ENCODE measurements around the gene ZDHHC7. TPM values are rescaled to one million over a fixed set of nuclear protein-coding genes. Genes with fewer than 3 reads are reported as not detected.

ZDHHC7 gene
- total RNA-seq, 2 experiments from 2014 or later, result 25.1 to 27.8 TPM

GRCh38 chr16:84930298-84931106, 80.8 kb downstream of the ZDHHC7 start:
- ChIA-PET CTCF (interaction anchor here (1.3 kb wide), 1 partner anchor 41 kb away, joined by 4 read pairs; no protein-coding TSS in a partner anchor), POLR2A (no interaction called here)
- Mint-ChIP-seq H3K9me3 (ENCODE audit: low read depth) (no peaks in the 10 kb centered on the region), H3K27ac (peak overlapping the region; percentile 17), H3K36me3 (ENCODE audit: low read depth) (no peaks in the 10 kb centered on the region), H3K4me1 (peaks cover 2% of the 10 kb centered on the region), H3K27me3 (no peaks in the 10 kb centered on the region), H3K4me3 (peak overlapping the region; percentile 39)
- peak; percentile 32 for ATAC-seq
- intact Hi-C loops (cut with DNase I, micrococcal nuclease), result no loop called here
- DNase-seq, result peak; percentile 69

- peak overlapping the region; percentile 24 for H3K27ac Mint-ChIP-seq
- CTCF ChIA-PET, result interaction anchor here (0.6 to 6.1 kb wide), 3 partner anchors 40 to 175 kb away, joined by 3 to 57 read pairs (median 4); no protein-coding TSS in a partner anchor
- no peaks in the 10 kb centered on the region for H3K9me3 Mint-ChIP-seq (ENCODE audit: low read depth)
- H3K27me3 Mint-ChIP-seq, result no peaks in the 10 kb centered on the region
- peak; percentile 20 for ATAC-seq
- DNase-seq, result peak; percentile 37
- POLR2A ChIA-PET, result no interaction called here
- intact Hi-C loops (cut with DNase I, micrococcal nuclease), result no loop called here
- H3K36me3 Mint-ChIP-seq (ENCODE audit: low read depth), result no peaks in the 10 kb centered on the region
- peaks cover 2% of the 10 kb centered on the region for H3K4me1 Mint-ChIP-seq
- peak overlapping the region; percentile 39 for H3K4me3 Mint-ChIP-seq
Observed at GRCh38 chr16:84929421-84930297, 81.7 kb downstream of the ZDHHC7 start.

DNA sequence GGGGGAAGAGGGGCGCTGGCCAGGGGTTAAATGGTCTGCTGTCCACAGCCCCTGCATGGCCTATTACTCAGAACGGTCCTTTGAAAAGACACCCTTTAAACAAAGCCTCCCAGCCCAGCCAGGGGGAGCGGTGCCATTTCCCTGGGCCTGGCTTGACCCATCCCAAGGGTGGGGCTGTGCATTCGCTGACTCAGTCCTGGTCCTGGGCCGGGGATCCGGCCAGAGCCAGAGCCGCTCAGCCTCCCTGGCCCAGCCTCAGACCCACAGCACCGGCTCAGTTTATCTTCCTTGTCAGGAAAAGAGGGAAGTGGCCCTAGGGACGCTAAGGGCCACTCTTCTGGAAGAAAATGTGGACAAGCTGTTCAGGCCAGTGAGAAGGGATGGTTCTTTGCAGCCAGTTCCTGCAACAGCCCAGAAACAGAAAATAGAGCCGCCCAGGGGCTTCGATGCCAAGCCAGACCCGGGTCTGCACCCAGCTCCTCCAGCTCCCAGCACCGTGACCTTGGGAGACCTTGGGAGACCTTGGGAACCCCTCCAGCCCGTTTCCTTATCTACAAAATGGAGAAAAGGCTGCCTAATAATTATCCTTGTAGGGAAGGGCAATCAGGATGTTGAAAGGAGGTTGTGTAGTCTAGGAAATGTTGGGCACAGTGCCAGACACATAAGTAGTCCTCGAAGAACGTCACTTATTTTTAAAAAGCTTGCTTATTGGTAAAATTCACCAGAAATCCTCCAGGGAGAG, 82.5 kb downstream of the ZDHHC7 start:
- Mint-ChIP-seq H3K36me3 (ENCODE audit: low read depth) (no peaks in the 10 kb centered on the region), H3K4me1 (peaks cover 2% of the 10 kb centered on the region), H3K27ac (no peak overlapping the region), H3K9me3 (ENCODE audit: low read depth) (no peaks in the 10 kb centered on the region), H3K4me3 (no peak overlapping the region), H3K27me3 (no peaks in the 10 kb centered on the region)
- POLR2A ChIA-PET, result interaction anchor here (0.6 kb wide), 1 partner anchor 715 kb away, joined by 3 read pairs; no protein-coding TSS in a partner anchor
- DNase-seq (no peak), ATAC-seq (no peak)
- CTCF ChIA-PET, result interaction anchor here (0.5 to 6.1 kb wide), 7 partner anchors 23 to 174 kb away, joined by 3 to 57 read pairs (median 3); no protein-coding TSS in a partner anchor
- intact Hi-C loops (cut with DNase I, micrococcal nuclease), result no loop called here

DNA sequence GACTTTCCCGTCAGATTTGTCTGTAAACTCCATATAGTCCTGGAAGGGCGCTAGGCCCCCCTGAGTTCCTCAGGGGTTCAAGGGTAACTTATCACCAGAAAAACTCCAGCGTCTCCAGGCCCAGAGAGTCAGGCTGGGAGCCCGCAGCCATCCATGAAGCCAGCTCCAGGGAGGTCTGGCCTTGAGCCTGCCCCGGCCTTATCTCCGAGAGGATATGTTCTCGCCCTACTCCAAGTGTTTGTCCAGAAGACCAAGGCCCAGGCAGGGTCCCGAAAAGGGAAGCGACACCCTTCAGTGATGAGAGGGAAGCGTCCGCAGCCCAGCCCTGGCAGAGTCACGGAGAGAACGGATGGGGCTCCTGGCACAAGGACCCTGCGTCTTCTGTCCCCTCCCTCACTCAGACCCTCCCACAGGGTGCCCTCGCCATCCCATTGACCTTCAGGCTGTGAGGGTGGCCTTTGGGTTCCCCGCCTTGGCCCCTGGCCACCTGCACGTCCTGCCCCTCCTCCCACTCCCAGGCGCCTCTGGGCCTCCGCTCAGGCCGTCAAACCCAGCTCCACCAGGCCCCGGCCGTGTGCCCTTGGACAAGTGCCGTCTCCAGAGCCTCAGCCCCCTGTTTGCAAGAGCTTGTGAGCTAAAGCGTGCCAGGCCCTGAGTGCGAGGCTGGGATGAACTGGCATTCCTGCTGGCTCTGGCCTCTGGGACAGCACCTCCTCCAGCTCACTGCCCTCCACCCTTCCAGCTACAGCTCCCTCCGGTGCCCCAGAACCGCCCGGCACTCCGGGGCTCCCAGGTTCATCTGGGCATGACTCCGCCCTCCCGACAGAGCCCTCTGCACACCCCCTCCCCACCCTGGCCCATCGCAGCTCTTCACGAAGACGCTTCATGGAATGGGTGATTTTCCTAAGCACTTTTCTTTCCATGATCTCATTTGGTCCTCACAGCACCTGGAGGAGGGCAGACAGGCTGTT, 83.4 kb downstream of the ZDHHC7 start:
- H3K27me3 Mint-ChIP-seq, result no peaks in the 10 kb centered on the region
- CTCF ChIA-PET, result interaction anchor here (0.5 to 6.1 kb wide), 7 partner anchors 24 to 261 kb away, joined by 3 to 57 read pairs (median 3); no protein-coding TSS in a partner anchor
- intact Hi-C loops (cut with DNase I, micrococcal nuclease), result no loop called here

GRCh38 chr16:84926462-84926861, 84.9 kb downstream of the ZDHHC7 start:
- DNase-seq, result no peak
- intact Hi-C loops (cut with DNase I, micrococcal nuclease), result no loop called here
- Mint-ChIP-seq H3K27ac (no peak overlapping the region), H3K9me3 (ENCODE audit: low read depth) (no peaks in the 10 kb centered on the region), H3K4me1 (peaks cover 2% of the 10 kb centered on the region), H3K36me3 (ENCODE audit: low read depth) (no peaks in the 10 kb centered on the region), H3K27me3 (no peaks in the 10 kb centered on the region), H3K4me3 (no peak overlapping the region)
- CTCF ChIA-PET, result interaction anchor here (0.5 to 6.1 kb wide), 11 partner anchors 11 to 172 kb away, joined by 3 to 57 read pairs (median 5); no protein-coding TSS in a partner anchor
- ATAC-seq, result no peak
- POLR2A ChIA-PET, result no interaction called here

More for the DNA sequence above, 83.4 kb downstream of the ZDHHC7 start:
- Mint-ChIP-seq H3K9me3 (ENCODE audit: low read depth) (no peaks in the 10 kb centered on the region), H3K27ac (no peak overlapping the region), H3K4me1 (peaks cover 2% of the 10 kb centered on the region), H3K4me3 (no peak overlapping the region), H3K36me3 (ENCODE audit: low read depth) (no peaks in the 10 kb centered on the region)
- no peak for ATAC-seq
- POLR2A ChIA-PET, result no interaction called here
- no peak for DNase-seq

DNA sequence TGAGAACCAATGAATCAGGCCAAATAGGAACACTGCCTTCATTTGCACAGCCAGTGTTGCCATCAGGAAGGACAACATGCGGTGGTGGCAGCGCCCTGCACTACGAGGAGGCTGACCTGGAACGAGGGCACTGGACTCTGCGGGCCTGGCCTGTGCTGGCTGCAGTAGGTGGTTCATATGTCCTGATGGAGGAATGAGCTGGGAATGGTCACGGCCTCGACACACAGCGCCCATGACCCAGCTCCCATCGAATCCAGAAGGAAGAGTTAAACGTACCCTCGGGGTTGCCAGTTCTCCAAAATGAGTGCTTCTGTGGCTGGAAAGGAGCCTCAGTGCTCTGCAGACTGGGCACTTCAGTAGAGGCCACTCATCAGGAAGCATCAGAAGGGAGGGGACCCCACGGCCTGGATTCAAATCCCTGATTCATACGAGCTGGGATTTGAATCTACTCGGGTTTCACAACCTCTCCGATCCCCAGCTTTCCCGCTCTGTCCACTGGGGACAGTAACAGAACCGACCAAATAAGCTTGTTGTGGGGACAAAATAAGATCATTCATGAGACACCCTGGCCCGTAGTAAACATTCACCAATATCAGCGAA, 85.5 kb downstream of the ZDHHC7 start:
- no peaks in the 10 kb centered on the region for H3K4me1 Mint-ChIP-seq
- intact Hi-C loops (cut with DNase I, micrococcal nuclease), result loop anchor here (1.0 to 2.0 kb wide), 4 partner anchors 26 to 172 kb away; no protein-coding TSS in a partner anchor
- ATAC-seq (no peak), DNase-seq (no peak)
- no peaks in the 10 kb centered on the region for H3K9me3 Mint-ChIP-seq (ENCODE audit: low read depth)
- ChIA-PET POLR2A (no interaction called here), CTCF (interaction anchor here (0.6 to 6.1 kb wide), 10 partner anchors 19 to 190 kb away, joined by 3 to 57 read pairs (median 5); no protein-coding TSS in a partner anchor)
- no peak overlapping the region for H3K4me3 Mint-ChIP-seq
- no peaks in the 10 kb centered on the region for H3K27me3 Mint-ChIP-seq
- H3K36me3 Mint-ChIP-seq (ENCODE audit: low read depth), result no peaks in the 10 kb centered on the region
- H3K27ac Mint-ChIP-seq, result no peak overlapping the region

GRCh38 chr16:84925092-84925772, 86.1 kb downstream of the ZDHHC7 start:
- intact Hi-C loops (cut with DNase I, micrococcal nuclease), result loop anchor here (1.0 to 2.0 kb wide), 4 partner anchors 27 to 171 kb away; no protein-coding TSS in a partner anchor
- H3K27me3 Mint-ChIP-seq, result no peaks in the 10 kb centered on the region
- ATAC-seq, result peak; percentile 77
- ChIA-PET CTCF (interaction anchor here (0.6 to 6.1 kb wide), 10 partner anchors 25 to 213 kb away, joined by 3 to 57 read pairs (median 4); no protein-coding TSS in a partner anchor), POLR2A (no interaction called here)
- DNase-seq, result peak; percentile 86
- H3K36me3 Mint-ChIP-seq (ENCODE audit: low read depth), result no peaks in the 10 kb centered on the region
- H3K4me1 Mint-ChIP-seq, result no peaks in the 10 kb centered on the region
- no peak overlapping the region for H3K27ac Mint-ChIP-seq
- no peak overlapping the region for H3K4me3 Mint-ChIP-seq
- no peaks in the 10 kb centered on the region for H3K9me3 Mint-ChIP-seq (ENCODE audit: low read depth)

- Mint-ChIP-seq H3K9me3 (ENCODE audit: low read depth) (no peaks in the 10 kb centered on the region), H3K27me3 (no peaks in the 10 kb centered on the region), H3K4me3 (no peak overlapping the region), H3K4me1 (no peaks in the 10 kb centered on the region), H3K36me3 (ENCODE audit: low read depth) (no peaks in the 10 kb centered on the region), H3K27ac (no peak overlapping the region)
- POLR2A ChIA-PET, result no interaction called here
- DNase-seq, result no peak
- intact Hi-C loops (cut with DNase I, micrococcal nuclease), result loop anchor here (1.0 to 2.0 kb wide), 4 partner anchors 28 to 170 kb away; no protein-coding TSS in a partner anchor
- ATAC-seq, result no peak
- CTCF ChIA-PET, result interaction anchor here (0.6 to 6.1 kb wide), 7 partner anchors 26 to 213 kb away, joined by 3 to 57 read pairs (median 4); no protein-coding TSS in a partner anchor
Observed at GRCh38 chr16:84924331-84925091, 86.8 kb downstream of the ZDHHC7 start.

Data from activated CD4-positive, alpha-beta T cell treated with anti-CD3 and anti-CD28 coated beads for 36 hours (primary cell).